ENCODE measurements around the gene SEL1L2. TPM values are rescaled to one million over a fixed set of nuclear protein-coding genes. Genes with fewer than 3 reads are reported as not detected.

The SEL1L2 gene
- total RNA-seq = not detected

- Histone ChIP-seq H3K4me3 (no peak within 1 kb of the TSS), H3K4me1 (ENCODE audit: control insufficient read depth in 1 of 2, low read depth in 2 of 2) (no peaks in the 10 kb centered on the region), H3K36me3 (no peaks in the 10 kb centered on the region), H3K27ac (no peak within 1 kb of the TSS), H3K9me3 (no peaks in the 10 kb centered on the region), H3K27me3 (replicated peaks; ENCODE audit: insufficient read depth) (no peaks in the 10 kb centered on the region)
- no peak for DNase-seq (ENCODE audit: low spot score)
- no peak for TF ChIP-seq CTCF (IDR thresholded peaks at IDR 0.05)
- no peak for ATAC-seq (ENCODE audit: insufficient number of reproducible peaks, low FRiP score, low read depth)
Measured at GRCh38 chr20:13990465-13990864, at the start of gene SEL1L2. Gene SEL1L2 (minus strand): TSS chr20:13990614. CDS start chr20:13990534, 80 bp downstream.

GRCh38 chr20:14036567-14036966, 46.2 kb upstream of the SEL1L2 start:
- H3K27ac ChIP-seq = no peak overlapping the region

GRCh38 chr20:14033310-14033709, 42.9 kb upstream of the SEL1L2 start:
- no peaks in the 10 kb centered on the region for H3K4me1 ChIP-seq (ENCODE audit: control insufficient read depth in 1 of 2, low read depth in 2 of 2)
- DNase-seq (ENCODE audit: low spot score) (no peak), ATAC-seq (ENCODE audit: insufficient number of reproducible peaks, low FRiP score, low read depth) (no peak)
- H3K4me3 ChIP-seq = no peak overlapping the region
- H3K27ac ChIP-seq = no peak overlapping the region
- TF ChIP-seq CTCF (IDR thresholded peaks at IDR 0.05) = no peak
- no peaks in the 10 kb centered on the region for H3K27me3 ChIP-seq (replicated peaks; ENCODE audit: insufficient read depth)
- no peaks in the 10 kb centered on the region for H3K36me3 ChIP-seq
- no peaks in the 10 kb centered on the region for H3K9me3 ChIP-seq

More at GRCh38 chr20:14036567-14036966, 46.2 kb upstream of the SEL1L2 start:
- H3K4me1 ChIP-seq (ENCODE audit: control insufficient read depth in 1 of 2, low read depth in 2 of 2) = no peaks in the 10 kb centered on the region
- DNase-seq (ENCODE audit: low spot score) = no peak
- no peak overlapping the region for H3K4me3 ChIP-seq
- TF ChIP-seq CTCF (IDR thresholded peaks at IDR 0.05) = no peak
- no peaks in the 10 kb centered on the region for H3K9me3 ChIP-seq
- ATAC-seq (ENCODE audit: insufficient number of reproducible peaks, low FRiP score, low read depth) = no peak
- H3K36me3 ChIP-seq = no peaks in the 10 kb centered on the region
- no peaks in the 10 kb centered on the region for H3K27me3 ChIP-seq (replicated peaks; ENCODE audit: insufficient read depth)

- ATAC-seq (ENCODE audit: insufficient number of reproducible peaks, low FRiP score, low read depth) (no peak), DNase-seq (ENCODE audit: low spot score) (no peak)
- TF ChIP-seq CTCF (IDR thresholded peaks at IDR 0.05) = no peak
- H3K4me1 ChIP-seq (ENCODE audit: control insufficient read depth in 1 of 2, low read depth in 2 of 2) = no peaks in the 10 kb centered on the region
- no peaks in the 10 kb centered on the region for H3K36me3 ChIP-seq
- H3K9me3 ChIP-seq = no peaks in the 10 kb centered on the region
- H3K27me3 ChIP-seq (replicated peaks; ENCODE audit: insufficient read depth) = no peaks in the 10 kb centered on the region
- H3K27ac ChIP-seq = no peak overlapping the region
- no peak overlapping the region for H3K4me3 ChIP-seq
Measured at GRCh38 chr20:14030991-14031390, 40.6 kb upstream of the SEL1L2 start.

- no peak overlapping the region for H3K27ac ChIP-seq
- no peak for TF ChIP-seq CTCF (IDR thresholded peaks at IDR 0.05)
- no peak for ATAC-seq (ENCODE audit: insufficient number of reproducible peaks, low FRiP score, low read depth)
- H3K27me3 ChIP-seq (replicated peaks; ENCODE audit: insufficient read depth) = no peaks in the 10 kb centered on the region
- H3K4me1 ChIP-seq (ENCODE audit: control insufficient read depth in 1 of 2, low read depth in 2 of 2) = no peaks in the 10 kb centered on the region
- H3K4me3 ChIP-seq = no peak overlapping the region
- no peak for DNase-seq (ENCODE audit: low spot score)
- no peaks in the 10 kb centered on the region for H3K36me3 ChIP-seq
- peaks cover 7% of the 10 kb centered on the region for H3K9me3 ChIP-seq
Measured at GRCh38 chr20:14012671-14013070, 22.3 kb upstream of the SEL1L2 start.

Measured in thoracic aorta (tissue), 2 donors.